Sigmoid colon (tissue), 7 donors: ENCODE data around the gene OLFM2. TPM values are rescaled to one million over a fixed set of nuclear protein-coding genes. Genes with fewer than 3 reads are reported as not detected.

Source experiments
- DNase-seq: peaks from one replicate; pipeline ENCODE4 v3.0.0-alpha.2; 2019
- H3K27ac ChIP-seq, 4 donors: fragments of 200-600 bp; sonication (generic); one replicate each; pipeline ENCODE4 v1.5.1; 2016 to 2019; ENCODE audit warnings: mild to moderate bottlenecking in 1 of 4
- H3K27me3 ChIP-seq, 3 donors: fragments of 200-600 bp; sonication (generic); one replicate each; pipeline ENCODE4 v1.5.1; 2019; ENCODE audit warnings: mild to moderate bottlenecking in 1 of 3
- H3K36me3 ChIP-seq, 4 donors: fragments of 200-600 bp; sonication (generic); one replicate each; pipeline ENCODE4 v1.5.1; 2016 to 2019
- H3K4me1 ChIP-seq, 4 donors: fragments of 200-600 bp; sonication (generic); one replicate each; pipeline ENCODE4 v1.5.1; 2017 to 2019
- H3K4me3 ChIP-seq, 4 donors: fragments of 200-600 bp; sonication (generic); one replicate each; pipeline ENCODE4 v1.5.1; 2017 to 2019; ENCODE audit warnings: mild to moderate bottlenecking in 2 of 4, moderate library complexity in 1 of 4
- H3K9me3 ChIP-seq, 4 donors: fragments of 200-600 bp in 3 of 4; sonication (generic) in 3 of 4; one replicate each; pipeline versions ENCODE4 v1.5.1 to v1.6.1; 2013 to 2019
- CTCF ChIP-seq, 4 experiments: fragments of 450-650 bp in 3 of 4; fragments of 200-600 bp in 1 of 4; IDR thresholded peaks; one replicate each; pipeline ENCODE4 v1.5.1; 2016 to 2019; ENCODE audit warnings: antibody characterized with exemption in 4 of 4, mild to moderate bottlenecking in 3 of 4, moderate library complexity in 2 of 4
- EP300 ChIP-seq, 4 donors: sonication (generic); formaldehyde crosslinking; IDR thresholded peaks; one replicate each; pipeline ENCODE4 v1.6.1; 2017; ENCODE audit warnings: antibody characterized with exemption in 4 of 4
- POLR2A ChIP-seq, 2 donors: fragments of 450-650 bp; IDR thresholded peaks; one replicate each; pipeline ENCODE4 v1.6.1; 2016; ENCODE audit warnings: antibody characterized with exemption in 2 of 2, mild to moderate bottlenecking in 2 of 2, moderate library complexity in 2 of 2
- POLR2AphosphoS5 ChIP-seq, 4 donors: sonication (generic); formaldehyde crosslinking; IDR thresholded peaks; one replicate each; pipeline ENCODE4 v1.6.1; 2017; ENCODE audit warnings: antibody characterized with exemption in 4 of 4
- WGBS, 2 donors: extraction: QIAGEN DNeasy Blood & Tissue Kit; methylation state at CpG; one replicate each; pipeline ENCODE4 v1.1.7; 2013; 5-methylcytosine and 5-hydroxymethylcytosine counted together
- intact Hi-C: fragments of 100-400 bp; cut with DNase I; formaldehyde crosslinking; loops from one replicate; pipeline ENCODE4 v1.15.1; 2023
- polyA plus RNA-seq, 3 donors: library from polyadenylated mRNA; stranded (reverse); fragments of 200-250 nt; gene quantifications; one replicate each; pipeline ENCODE4 v1.2.3, GENCODE V29; 2013
- total RNA-seq, 4 donors: library from RNA; depleted of rRNA; stranded (reverse); fragments of >200 nt; gene quantifications; one replicate each; pipeline ENCODE4 v1.1.0, GENCODE V29; 2016
- donor health status: healthy with polysubstance abuse.
- donor health status: Bipolar disorder and iron deficiency.
- donor health status: healthy.

The OLFM2 gene
- total and polyA plus RNA-seq, 7 donors = 0.60 to 19.4 (median 6.4) TPM; not detected in 1

GRCh38 chr19:9875031-9875627 lies 61.2 kb downstream of the OLFM2 start:
- 72 to 75% methylated on average over 13 of the region's 13 CpGs for WGBS, 2 donors
- Histone ChIP-seq H3K27me3 (no peaks in the 10 kb centered on the region), H3K27ac (no peak overlapping the region), H3K9me3 (no peaks in the 10 kb centered on the region), H3K36me3 (no peaks in the 10 kb centered on the region), H3K4me1 (no peaks in the 10 kb centered on the region), H3K4me3 (no peak overlapping the region)
- DNase-seq = no peak
- intact Hi-C loops = no loop called here
- TF ChIP-seq POLR2AphosphoS5 (IDR thresholded peaks at IDR 0.05) (no peak), CTCF (IDR thresholded peaks at IDR 0.05) (no peak), POLR2A (IDR thresholded peaks at IDR 0.05) (no peak), EP300 (IDR thresholded peaks at IDR 0.05) (no peak)

GRCh38 chr19:9872618-9873242 lies 63.6 kb downstream of the OLFM2 start:
- Histone ChIP-seq H3K36me3 (no peaks in the 10 kb centered on the region), H3K27ac (no peak overlapping the region), H3K4me3 (no peak overlapping the region), H3K27me3 (no peaks in the 10 kb centered on the region), H3K9me3 (no peaks in the 10 kb centered on the region), H3K4me1 (no peaks in the 10 kb centered on the region)
- TF ChIP-seq CTCF (IDR thresholded peaks at IDR 0.05) (no peak), EP300 (IDR thresholded peaks at IDR 0.05) (no peak), POLR2A (IDR thresholded peaks at IDR 0.05) (no peak), POLR2AphosphoS5 (IDR thresholded peaks at IDR 0.05) (no peak)
- no peak for DNase-seq
- intact Hi-C loops = no loop called here
- 94 to 95% methylated on average over 8 of the region's 8 CpGs for WGBS, 2 donors

DNA sequence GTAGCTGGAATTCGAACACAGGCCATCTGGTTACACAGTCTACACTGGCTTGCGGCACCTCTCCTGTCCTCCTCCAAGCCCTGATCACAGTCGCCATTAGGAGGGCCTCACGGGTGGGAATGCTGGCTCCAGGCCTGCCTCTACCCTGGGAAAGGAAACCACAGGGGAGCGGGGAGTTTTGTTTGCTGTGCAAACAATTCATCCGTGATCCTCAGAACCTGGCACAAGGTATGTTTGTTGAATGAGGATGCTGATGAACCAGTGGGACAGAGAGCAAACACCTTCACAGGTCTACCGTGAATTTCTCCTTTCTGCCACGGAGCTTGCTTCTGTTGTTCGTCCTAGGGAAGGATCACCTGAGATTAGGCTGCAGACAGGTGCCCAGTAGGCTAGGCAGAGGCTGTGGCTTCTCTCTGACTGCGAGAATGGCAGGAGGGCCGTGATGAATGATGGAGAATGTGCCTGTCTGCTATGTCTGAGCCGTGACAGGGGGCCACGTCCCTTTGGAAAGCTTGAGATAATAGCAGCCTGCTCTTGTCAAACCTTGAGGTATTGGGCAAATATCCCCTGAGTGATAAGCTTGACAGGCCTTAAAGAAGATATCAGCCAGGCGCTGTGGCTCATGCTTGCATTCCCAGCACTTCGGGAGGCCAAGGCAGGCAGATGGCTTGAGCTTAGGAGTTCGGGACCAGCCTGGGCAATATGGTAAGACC lies 64.5 kb downstream of the OLFM2 start:
- TF ChIP-seq POLR2AphosphoS5 (IDR thresholded peaks at IDR 0.05) (no peak), CTCF (IDR thresholded peaks at IDR 0.05) (no peak), POLR2A (IDR thresholded peaks at IDR 0.05) (no peak), EP300 (IDR thresholded peaks at IDR 0.05) (no peak)
- intact Hi-C loops = no loop called here
- Histone ChIP-seq H3K36me3 (no peaks in the 10 kb centered on the region), H3K27ac (no peak overlapping the region), H3K4me3 (no peak overlapping the region), H3K27me3 (no peaks in the 10 kb centered on the region), H3K4me1 (no peaks in the 10 kb centered on the region), H3K9me3 (no peaks in the 10 kb centered on the region)
- no peak for DNase-seq
- 36 to 69% methylated on average over 16 of the region's 16 CpGs for WGBS, 2 donors

DNA sequence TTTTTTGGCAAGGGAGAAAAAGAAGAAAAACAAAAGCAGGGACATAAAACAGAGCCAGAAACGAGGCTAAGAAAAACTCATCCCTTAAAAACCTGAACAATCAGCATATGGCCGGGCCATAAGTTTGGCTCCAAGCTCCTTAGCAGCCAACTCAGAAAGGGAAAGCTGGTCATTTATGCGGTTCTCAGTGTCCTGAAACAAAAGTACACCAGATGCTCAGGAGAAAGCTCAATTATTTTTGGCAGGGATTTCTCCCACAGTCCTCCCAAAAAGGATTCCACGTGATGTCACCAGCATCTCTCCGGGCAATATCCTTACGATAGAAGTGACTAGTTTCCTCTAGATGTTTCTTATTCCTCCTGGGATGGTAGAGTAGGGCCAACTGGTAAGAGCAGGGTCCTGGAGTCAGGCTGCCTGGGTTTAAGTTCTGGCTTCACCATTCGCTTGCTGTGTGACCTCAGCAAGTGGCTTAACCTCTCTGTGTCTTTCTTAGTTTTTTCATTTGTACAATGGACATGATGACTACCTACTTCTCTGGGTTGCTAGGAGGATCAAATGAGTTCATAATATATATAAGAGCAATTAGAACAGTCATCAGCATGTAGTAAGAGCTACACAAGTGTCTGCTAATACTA lies 67.2 kb downstream of the OLFM2 start:
- intact Hi-C loops = no loop called here
- DNase-seq = no peak
- Histone ChIP-seq H3K4me3 (no peak overlapping the region), H3K36me3 (no peaks in the 10 kb centered on the region), H3K9me3 (no peaks in the 10 kb centered on the region), H3K27ac (no peak overlapping the region), H3K27me3 (no peaks in the 10 kb centered on the region), H3K4me1 (no peaks in the 10 kb centered on the region)
- TF ChIP-seq EP300 (IDR thresholded peaks at IDR 0.05) (no peak), POLR2A (IDR thresholded peaks at IDR 0.05) (no peak), CTCF (IDR thresholded peaks at IDR 0.05) (no peak), POLR2AphosphoS5 (IDR thresholded peaks at IDR 0.05) (no peak)
- 79 to 87% methylated on average over 7 of the region's 7 CpGs for WGBS, 2 donors
